SKM-1 (cell line): ENCODE results near the gene TC2N.
"Not testable (repeated sequence)": the region's sequence is repeated elsewhere in the genome, so short reads cannot be mapped to it uniquely, and the experiment has no call there.

Experiments
- DNase-seq: peaks from one replicate; lab custom pipeline; 2025; ENCODE audit not compliant: unreplicated experiment; lab: John Stamatoyannopoulos, UW

TC2N gene

DNA sequence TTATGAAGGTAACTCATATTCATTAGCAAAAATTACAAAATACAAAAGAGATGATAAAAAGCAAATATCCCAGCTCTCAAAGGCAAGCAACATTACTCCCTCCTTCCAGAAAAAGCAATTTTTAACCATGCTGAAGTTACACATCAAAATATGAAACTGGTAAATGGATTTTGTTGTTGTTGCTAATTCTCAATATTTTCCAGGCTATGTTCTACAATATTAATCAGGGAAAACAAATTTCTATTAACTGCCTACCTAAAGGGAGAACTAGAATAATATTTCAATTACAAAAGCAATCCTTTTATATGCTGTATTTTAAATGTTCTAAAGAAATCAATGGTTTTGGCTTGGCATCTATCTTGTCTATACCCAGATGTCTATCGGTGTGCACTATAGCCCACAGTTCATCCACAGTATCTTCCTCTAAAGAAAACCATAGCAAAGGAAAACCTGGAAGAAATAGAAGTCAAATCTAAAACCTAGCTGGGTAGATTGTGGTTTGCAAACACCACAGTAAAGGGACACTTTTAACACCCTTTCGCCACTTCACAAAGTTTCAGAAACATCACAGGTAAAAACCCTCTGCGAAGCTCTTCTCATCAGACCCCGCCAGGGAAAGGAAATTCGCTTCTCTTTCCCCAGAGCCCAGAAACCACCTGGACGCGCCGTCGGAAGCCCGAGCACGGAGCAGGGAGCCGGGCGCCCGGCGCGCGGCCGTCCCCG lies 32.0 kb downstream of the TC2N start:
- DNase-seq: no peak

DNA sequence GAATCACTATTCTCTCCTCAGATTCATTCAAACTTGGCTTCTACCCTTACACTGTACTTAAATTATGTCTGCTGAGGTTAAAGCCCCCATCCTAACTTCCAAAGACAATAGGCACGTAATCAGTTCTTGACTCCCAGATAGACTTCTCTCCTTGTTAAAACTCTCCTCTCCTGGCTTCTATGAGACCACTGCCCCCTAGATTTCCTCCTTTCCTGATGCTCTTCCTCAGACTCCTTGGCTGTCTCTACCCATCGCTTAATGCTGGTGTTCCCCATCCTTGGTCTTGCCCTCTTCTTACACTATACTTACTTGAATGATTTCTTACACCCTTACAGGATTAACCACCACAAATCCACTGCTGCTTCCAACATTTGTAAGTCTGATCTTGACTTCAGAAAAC lies 32.8 kb downstream of the TC2N start:
- no peak for DNase-seq

DNA sequence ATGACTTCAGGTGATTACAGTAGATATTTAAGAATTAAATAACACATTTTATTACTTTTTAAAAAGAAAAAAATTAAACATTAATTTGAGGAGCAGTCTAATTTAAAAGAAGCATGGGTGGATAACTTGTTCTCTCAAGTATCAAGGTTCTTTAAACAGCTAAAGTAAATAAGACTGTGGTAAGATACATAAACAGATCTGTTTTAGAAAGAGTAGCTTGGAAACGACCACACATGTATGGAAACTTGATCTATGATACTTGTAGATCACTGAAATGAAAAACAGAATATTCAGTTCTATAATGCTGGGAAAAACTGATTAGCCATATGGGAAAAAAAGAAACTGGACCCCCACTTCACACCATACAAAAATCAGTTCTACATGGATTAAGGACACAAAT lies 36.0 kb downstream of the TC2N start:
- DNase-seq: no peak

DNA sequence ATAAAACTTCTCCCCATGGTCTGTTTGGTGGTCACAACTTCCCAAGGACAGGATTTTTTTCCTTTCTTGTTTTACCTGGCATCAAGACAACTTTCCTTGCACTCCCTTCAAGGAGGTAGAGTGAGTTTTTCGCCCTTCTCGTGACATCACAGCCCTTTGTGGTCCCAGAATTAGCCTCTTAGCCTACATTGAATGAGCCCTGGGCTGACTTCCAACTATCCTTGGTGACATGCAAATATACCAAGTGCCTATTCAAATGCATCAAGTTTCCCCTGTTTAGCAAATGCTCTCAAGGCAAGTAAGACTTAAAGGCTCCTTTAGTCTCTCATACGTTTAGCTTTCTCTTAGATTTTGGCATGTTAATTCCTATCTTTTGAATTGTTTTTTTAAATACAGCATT lies 36.6 kb downstream of the TC2N start:
- DNase-seq: no peak

DNA sequence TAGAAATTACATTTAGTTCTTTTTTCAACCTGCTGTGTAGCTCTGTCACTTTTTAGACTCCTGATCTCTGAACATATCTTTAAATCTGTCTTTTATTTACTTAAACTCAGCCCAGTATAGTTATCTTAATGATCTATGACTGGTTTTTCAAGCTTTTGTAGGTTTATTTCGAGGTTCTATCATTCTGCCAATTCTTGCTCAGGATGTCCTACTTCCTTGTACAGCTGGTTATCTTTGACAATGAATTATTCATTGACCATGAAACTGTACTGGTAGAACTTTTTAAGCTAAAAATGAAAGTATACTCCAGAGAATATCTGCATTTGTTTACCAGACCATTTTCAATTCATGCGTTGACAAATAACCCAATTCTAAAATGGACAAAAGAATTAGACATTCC lies 37.8 kb downstream of the TC2N start:
- no peak for DNase-seq

DNA sequence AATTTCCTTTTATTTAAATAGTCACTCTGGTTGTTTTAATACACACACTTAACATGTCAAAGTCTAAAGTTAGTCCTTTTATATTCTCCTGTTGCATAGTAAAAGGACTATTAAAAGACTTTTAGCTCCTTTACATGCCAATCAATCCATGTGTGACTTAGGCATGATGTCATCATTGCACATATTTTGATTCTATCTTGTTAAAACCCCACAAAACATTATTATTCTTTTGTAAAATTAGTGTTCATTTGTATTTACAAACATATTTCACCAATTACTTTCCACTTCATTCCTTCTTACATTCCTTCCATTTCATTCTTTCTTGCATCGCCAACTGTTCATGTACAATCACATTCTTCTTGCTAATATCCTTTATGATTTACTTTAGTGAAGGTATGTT lies 39.6 kb downstream of the TC2N start:
- no peak for DNase-seq

DNA sequence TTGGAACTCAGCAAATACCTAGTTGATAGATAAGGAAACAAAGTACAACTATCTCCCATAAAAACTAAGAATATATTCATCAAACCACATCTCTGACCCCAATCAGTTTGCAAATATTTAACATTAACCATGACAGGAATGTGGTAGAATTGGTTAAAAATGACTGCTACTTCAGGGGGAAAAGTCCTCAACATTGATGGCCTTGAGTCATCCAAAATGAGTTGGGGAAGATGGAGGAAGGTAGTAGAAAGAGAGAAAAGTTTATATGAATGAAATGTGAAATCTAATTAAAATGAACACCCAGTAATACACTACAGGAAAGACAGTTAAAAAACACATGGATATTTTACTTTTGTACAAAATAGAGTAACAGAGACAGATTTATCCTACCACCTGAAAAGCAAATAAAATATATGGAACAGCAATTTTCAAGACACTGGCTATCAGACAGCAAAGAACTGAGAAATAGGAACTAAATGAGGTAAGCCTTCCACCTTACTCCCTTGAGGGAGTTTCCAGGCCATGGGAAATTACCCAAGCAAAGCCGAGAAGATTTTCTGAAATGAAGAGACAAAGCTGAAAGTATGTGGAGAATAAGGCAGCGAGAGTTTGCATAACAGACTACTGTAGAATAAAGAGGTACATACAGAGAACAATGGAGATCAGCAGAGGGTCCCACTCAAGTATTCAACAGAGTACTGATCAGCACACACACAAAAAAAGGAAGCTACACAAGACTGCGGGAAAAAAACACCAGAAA lies 49.6 kb downstream of the TC2N start:
- DNase-seq: no peak

DNA sequence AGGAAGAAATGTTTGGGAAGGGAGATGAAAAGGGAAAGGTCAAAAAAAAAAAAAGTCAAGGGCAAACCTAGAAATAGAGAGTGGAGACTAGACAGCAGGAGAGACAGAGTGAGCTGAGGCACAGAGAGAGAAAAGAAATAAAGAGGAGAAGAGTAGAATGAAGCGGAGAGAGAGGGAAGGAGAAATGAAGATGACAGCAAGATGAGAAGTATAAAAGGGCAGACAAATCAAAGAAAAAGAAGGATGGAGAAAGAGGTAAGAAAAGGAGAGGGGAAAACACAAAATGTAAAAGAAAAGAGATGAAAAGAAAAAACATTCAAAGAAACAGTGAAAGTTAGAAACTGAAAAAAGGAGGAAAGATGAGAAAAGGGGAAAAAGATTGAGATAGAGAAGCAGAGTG lies 53.0 kb downstream of the TC2N start:
- DNase-seq: no peak

DNA sequence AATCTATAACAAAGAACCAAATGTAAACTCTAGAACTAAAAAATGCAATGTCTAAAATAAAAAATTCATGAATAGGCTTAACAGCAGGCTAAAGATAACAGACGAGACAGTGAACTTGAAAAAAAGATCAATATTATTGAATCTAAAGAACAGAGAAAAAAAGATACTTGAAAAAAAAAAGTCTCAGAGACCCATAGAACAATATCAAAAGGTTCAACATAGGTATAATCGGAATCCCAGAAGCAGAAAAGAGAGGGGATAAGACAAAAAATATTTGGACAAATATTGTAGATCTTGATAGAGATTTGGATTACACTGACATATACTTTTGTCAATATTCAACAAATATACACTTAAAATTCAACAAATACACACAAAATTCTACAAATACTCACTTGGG lies 56.6 kb downstream of the TC2N start:
- DNase-seq: no peak

DNA sequence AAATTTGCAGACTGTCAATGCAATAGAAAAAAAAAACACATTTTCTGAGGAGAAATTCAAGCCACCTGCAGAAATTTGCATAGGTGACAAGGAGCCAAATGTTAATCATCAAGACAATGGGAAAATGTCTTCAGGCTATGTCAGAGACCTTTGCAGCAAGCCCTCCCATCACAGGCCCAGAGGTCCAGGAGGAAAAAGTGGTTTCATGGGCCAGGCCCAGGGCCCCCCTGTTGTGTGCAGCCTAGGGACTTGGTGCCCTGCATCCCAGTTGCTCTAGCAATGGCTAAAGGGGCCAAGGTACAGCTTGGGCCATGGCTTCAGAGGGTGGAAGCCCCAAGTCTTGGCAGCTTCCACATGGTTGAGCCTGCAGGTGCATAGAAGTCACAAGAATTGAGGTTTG lies 60.6 kb downstream of the TC2N start:
- DNase-seq: no peak

DNA sequence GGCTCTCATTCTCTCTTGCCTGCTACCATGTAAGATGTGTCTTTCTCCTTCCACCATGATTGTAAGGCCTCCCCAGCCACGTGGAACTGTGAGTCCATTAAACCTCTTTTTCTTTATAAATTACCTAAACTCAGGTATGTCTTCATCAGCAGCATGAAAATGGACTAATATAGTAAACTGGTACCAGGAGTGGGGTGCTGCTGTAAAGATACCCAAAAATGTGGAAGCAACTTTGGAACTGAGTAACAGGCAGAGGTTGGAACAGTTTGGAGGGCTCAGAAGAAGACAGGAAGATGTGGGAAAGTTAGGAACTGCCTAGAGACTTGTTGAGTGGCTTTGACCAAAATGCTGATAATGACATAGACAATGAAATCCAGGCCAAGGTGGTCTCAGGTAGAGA lies 61.2 kb downstream of the TC2N start:
- DNase-seq: not testable (repeated sequence)

DNA sequence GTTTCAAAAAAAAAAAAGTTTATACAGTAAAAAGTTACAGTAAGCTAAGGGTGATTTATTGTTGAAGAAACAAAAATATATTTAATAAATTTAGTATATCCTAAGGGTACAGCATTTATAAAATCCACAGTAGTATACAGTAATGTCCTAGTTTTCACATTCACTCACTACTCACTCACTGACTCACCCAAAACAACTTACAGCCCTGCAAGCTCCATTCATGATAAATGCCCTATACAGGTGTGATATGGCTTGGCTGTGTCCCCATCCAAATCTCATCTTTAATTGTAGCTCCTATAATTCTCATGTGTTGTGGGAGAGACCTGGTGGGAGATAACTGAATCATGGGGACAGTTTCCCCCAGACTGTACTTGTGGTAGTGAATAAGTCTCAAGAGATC lies 61.7 kb downstream of the TC2N start:
- no peak for DNase-seq

DNA sequence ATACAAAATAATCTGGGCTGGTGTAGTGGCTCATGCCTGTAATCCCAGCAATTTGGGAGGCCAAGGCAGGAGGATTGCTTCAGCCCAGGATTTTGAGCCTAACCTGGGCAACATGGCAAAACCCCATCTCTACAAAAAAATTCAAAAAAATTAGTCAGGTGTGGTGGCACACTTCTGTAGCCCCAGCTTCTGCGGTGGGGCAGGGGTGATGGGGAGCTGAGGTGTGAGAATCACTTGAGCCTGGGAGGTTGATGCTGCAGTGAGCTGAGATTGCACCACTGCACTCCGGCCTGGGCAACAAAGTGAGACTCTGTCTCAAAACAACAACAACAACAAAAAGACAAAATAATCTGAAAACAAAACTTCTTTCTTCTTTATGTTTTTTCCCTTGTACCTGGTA lies 66.0 kb downstream of the TC2N start:
- DNase-seq: no peak

DNA sequence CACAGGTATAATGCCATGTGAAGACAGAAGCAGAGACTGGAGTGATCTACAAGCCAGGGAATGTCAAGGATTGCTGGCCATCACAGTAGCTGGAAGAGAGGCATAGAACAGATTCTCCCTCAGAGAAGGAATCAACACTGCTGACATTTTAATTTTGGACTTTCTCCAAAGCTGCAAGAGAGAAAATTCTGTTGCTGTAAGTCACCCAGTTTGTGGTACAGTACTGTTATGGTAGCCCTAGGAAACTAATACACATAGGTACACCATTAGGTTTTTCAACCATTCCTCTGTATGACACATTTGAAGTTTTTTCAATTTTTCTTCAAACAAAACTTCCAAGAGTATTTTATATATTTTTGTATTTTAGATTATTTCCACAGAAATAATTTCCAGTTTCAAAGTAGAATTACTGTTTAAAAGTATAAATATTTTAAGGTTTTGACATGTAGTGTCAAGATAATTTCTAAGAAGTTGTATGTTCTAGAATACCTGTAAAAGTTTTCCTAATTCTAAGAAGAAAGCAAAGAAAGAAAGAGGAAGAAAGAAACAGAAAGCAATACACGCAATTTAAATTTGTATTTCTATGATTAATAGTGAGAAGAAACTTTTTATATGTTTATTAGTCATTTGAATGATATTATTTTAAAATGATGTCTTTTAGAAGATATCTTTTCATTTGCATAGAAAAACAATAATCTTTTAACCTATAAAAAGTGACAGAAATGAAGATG lies 70.6 kb downstream of the TC2N start:
- DNase-seq: no peak

DNA sequence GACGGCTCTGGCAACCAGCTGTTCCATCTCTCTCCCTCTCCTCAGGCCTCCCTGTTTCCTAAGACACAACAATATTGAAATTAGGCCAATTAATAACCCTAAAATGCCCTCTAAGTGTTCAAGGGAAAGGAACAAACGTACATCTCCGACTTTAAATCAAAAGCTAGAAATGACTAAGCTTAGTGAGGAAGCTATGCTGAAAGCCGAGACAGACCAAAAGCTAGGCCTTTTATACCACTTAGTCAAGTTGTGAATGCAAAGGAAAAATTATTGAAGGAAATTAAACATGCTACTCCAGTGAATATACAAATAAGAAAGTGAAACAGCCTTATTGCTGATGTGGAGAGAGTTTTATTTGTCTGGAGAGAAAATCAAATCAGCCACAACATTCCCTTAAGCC lies 73.6 kb downstream of the TC2N start:
- DNase-seq: no peak

DNA sequence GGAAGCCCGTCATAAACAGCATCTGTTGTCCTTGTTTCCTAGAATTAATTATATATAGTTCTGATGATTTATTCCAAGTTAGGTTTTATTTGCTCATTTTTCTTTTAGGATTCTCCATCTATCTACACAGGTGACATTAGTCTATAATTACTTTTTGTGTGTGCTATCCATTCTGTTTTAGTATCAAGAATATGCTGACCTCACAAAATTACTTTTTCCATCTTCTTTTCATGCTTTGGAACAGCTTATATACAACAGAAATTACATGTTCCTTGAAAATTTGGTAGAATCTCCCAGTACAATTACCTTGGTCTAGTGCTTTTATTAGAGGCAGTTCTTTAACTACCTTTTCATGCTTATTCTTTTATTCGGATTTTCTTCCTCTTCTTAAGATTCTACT lies 81.1 kb downstream of the TC2N start:
- DNase-seq: no peak

DNA sequence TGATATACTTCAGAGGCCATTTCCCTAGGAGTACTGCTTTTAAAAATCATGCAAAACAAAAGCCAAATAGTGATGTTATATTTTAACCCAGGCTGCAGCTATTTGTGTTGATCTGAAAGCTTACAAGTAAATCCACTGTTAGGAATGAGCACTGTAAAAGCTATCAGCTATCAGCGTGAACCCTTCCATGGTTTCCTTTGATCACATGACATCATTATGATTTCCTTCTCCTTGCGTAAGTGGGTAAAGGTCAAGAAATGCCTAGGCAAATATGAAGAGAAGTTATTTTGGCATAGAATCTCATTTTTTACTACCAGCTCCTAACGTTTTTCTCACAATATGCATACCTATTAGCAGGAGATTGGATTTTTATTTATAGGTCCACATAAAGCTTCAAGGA lies 86.9 kb downstream of the TC2N start:
- DNase-seq: no peak

DNA sequence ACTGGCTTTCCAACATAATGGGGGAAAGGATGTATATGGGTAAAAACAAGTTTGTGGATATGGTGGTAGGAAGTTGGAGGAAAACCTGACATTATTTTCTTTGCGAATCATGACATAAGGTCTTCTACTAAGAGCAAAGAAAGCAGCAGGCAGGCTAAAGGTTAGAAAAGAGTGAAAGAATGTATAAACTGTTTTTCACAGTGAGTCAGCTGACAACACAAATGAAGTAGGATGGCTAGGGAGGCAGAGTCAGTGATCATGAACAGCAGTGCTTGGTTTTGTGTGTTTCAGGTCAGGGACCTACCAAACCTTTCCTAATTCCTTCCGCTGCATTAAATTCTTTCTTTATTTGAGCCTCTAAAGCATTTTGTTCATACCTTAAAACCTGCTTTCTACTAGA lies 89.1 kb downstream of the TC2N start:
- DNase-seq: no peak

DNA sequence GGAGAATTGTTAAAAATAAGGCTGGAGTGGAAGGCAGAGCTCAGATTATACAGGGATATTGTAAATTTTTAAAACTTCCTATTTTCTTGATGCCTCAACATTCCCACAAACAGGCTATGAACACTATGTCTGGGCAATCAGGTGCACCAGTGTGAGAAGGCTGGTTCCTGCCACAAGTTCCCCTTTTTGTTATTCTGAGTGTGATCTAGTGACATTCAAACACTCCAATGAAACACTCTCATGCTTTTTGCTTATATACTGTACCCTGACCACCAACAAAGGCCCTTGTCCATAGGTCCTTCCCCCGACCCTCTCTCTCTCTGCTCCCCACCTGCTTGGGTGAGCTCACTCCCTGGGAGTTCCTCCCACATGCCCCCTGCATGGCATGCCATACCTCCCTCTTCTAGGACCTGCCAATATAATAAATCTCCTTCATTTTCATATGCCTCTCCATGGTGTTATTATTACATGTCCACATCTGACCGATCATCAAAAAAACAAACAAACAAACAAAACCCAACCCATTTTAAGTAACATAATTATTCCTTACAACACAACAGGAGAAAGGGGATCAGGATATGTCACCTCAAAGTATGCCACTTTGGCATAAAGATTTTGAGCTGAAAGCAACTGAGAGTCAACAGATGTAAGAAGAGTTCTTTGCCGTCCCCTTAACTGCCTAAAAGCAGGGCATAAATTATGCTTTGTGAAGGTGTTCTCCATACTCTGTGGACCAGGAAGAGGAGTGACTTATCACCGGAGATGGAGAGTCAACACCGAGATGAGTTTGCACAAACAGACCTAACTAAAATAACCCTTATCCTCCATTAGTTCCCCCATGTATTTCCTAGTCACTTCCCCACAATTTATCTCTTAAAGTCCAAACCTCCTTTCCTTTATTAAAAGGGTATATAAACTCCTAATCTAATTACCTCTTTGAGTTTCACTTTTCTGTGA lies 92.9 kb downstream of the TC2N start:
- no peak for DNase-seq

DNA sequence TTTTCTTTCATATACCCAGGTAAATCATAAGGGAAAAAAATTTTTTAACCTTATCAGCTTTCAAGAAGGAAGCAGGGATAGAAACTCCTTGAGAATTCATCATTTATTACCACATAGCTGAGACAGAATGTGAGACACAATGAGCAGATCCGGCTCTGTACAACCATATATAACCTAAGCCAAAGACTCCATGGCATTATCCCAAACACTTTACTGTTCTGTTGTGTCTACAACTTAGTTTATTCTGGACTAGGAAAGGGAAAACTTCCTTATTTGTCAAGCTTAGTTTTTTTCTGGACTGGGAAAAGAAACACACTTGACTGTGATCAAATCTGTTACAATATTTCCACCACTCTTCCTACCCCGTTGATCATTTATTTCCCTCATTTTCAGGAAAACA lies 97.2 kb downstream of the TC2N start:
- DNase-seq: no peak
